ENCODE results near the gene FCN1. TPM values are rescaled to one million over a fixed set of nuclear protein-coding genes. Genes with fewer than 3 reads are reported as not detected.

Gene FCN1
- polyA plus RNA-seq, 1 donor (not counting 4 experiments of a cell fraction or from before 2014, with no cell fraction given), result not detected

DNA sequence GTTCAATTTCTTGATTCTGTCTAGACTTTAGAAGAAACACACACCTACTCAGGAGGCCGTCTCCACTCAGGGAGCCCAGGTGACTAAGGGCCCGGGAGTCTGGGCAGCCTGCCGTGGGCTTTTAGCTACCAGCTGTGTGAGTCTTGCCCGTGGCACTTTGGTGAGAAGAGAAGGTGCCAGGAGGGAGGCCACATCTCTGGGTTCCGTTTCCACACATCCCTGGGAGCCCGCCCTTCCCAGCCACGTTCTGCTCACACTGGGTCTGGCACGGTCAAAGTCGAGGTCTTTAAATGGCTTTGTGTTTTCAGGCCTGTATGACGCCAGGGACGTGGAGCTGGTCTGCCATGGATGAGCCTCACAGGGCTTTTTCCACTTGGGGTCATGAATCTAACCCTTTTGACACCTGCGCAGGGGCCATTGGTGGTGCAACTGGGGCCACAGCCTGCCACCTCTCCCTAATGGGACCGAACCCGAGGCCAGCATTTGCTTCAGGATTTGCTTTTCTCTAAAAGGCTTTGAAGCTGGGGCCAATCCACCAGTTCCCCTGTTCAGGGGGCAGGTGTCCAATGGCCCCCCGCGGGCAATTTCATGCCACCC lies 54.3 kb downstream of the FCN1 start:
- Histone ChIP-seq H2AFZ (ENCODE audit: control insufficient read depth, low read length) (no peak overlapping the region), H3K27ac (ENCODE audit: control insufficient read depth, insufficient read depth, low read length) (no peak overlapping the region), H3K9ac (ENCODE audit: control insufficient read depth, extremely low read depth, insufficient read depth, low read length) (no peak overlapping the region), H4K20me1 (ENCODE audit: control insufficient read depth, extremely low read depth, insufficient read depth, low read length) (no peaks in the 10 kb centered on the region), H3K9me1 (ENCODE audit: control insufficient read depth, extremely low read depth, insufficient read depth, low read length) (no peaks in the 10 kb centered on the region), H3K36me3 (ENCODE audit: control insufficient read depth in 2 of 2, extremely low read depth in 1 of 2, insufficient read depth in 2 of 2, low read length in 2 of 2) (no peaks in the 10 kb centered on the region), H3K4me1 (ENCODE audit: control insufficient read depth, extremely low read depth, insufficient read depth, low read length) (peaks cover 7% of the 10 kb centered on the region), H3K27me3 (ENCODE audit: control insufficient read depth, extremely low read depth, insufficient read depth, low read length) (no peaks in the 10 kb centered on the region), H3K9me3 (ENCODE audit: control insufficient read depth, low read depth, low read length) (peaks cover 1% of the 10 kb centered on the region), H3K79me2 (ENCODE audit: control insufficient read depth, insufficient read depth, low read length) (no peaks in the 10 kb centered on the region), H3K4me2 (ENCODE audit: control insufficient read depth, extremely low read depth, insufficient read depth, low read depth, low read length) (no peak overlapping the region), H3K4me3 (ENCODE audit: control insufficient read depth in 2 of 3, extremely low read depth in 1 of 3, insufficient read depth in 2 of 3, low read depth in 1 of 3, low read length in 3 of 3) (no peak overlapping the region)
- DNase-seq (ENCODE audit: low read depth, low spot score), result no peak
- dilution Hi-C loops (cut with MboI; ENCODE audit: extremely low pct_ligation_motif_present, low sequenced_read_pairs), result no loop called here
- TF ChIP-seq EZH2 (IDR thresholded peaks at IDR 0.05; ENCODE audit: low read length), result no peak
- TF ChIP-seq, protein P1, sequence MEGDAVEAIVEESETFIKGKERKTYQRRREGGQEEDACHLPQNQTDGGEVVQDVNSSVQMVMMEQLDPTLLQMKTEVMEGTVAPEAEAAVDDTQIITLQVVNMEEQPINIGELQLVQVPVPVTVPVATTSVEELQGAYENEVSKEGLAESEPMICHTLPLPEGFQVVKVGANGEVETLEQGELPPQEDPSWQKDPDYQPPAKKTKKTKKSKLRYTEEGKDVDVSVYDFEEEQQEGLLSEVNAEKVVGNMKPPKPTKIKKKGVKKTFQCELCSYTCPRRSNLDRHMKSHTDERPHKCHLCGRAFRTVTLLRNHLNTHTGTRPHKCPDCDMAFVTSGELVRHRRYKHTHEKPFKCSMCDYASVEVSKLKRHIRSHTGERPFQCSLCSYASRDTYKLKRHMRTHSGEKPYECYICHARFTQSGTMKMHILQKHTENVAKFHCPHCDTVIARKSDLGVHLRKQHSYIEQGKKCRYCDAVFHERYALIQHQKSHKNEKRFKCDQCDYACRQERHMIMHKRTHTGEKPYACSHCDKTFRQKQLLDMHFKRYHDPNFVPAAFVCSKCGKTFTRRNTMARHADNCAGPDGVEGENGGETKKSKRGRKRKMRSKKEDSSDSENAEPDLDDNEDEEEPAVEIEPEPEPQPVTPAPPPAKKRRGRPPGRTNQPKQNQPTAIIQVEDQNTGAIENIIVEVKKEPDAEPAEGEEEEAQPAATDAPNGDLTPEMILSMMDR (optimal IDR thresholded peaks at IDR 0.05 in 1 of 3, IDR thresholded peaks at IDR 0.05 in 1 of 3, conservative IDR thresholded peaks at IDR 0.05 in 1 of 3; ENCODE audit: extremely low read depth in 1 of 3, insufficient read depth in 2 of 3, low read length in 3 of 3), result no peak
- no peak for FAIRE-seq

DNA sequence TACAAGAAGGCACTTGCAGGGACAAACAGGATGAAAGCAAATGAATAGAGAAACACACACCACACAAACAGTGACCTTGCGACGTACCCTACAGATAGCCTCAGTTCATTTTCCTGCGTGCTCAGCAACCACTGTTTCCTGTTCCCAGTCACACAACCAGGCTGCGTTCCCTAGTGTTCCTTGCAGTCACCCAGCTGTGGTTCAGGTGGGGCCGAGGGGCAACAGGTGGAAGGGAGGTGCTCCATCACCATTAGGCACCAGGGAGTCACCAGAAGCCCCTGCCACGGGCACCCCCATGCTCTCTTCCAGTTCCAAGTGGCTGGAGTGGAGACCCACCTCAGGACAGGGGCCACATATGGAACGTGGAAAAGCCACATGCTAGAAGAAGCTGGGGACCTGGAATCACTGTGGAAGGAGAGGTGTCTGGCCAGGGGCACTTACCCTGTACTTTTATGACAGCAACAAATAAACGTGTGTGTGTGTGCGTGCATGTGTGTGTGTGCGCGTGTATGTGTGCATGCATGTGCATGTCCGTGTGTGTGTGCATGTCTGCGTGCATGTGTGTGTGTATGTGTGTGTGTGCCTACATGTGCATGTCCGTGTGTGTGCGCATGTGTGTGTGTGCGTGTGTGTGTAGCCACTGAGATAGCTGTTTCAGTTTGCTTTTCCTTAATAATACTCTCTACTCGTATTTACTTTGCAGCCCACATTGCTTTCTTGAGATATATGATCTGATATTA lies 55.9 kb downstream of the FCN1 start:
- Histone ChIP-seq H3K9me3 (ENCODE audit: control insufficient read depth, low read depth, low read length) (peaks cover 3% of the 10 kb centered on the region), H3K27ac (ENCODE audit: control insufficient read depth, insufficient read depth, low read length) (no peak overlapping the region), H3K79me2 (ENCODE audit: control insufficient read depth, insufficient read depth, low read length) (no peaks in the 10 kb centered on the region), H3K36me3 (ENCODE audit: control insufficient read depth in 2 of 2, extremely low read depth in 1 of 2, insufficient read depth in 2 of 2, low read length in 2 of 2) (no peaks in the 10 kb centered on the region), H2AFZ (ENCODE audit: control insufficient read depth, low read length) (no peak overlapping the region), H3K4me2 (ENCODE audit: control insufficient read depth, extremely low read depth, insufficient read depth, low read depth, low read length) (no peak overlapping the region), H3K9me1 (ENCODE audit: control insufficient read depth, extremely low read depth, insufficient read depth, low read length) (no peaks in the 10 kb centered on the region), H3K4me1 (ENCODE audit: control insufficient read depth, extremely low read depth, insufficient read depth, low read length) (peaks cover 11% of the 10 kb centered on the region), H3K27me3 (ENCODE audit: control insufficient read depth, extremely low read depth, insufficient read depth, low read length) (no peaks in the 10 kb centered on the region), H3K4me3 (ENCODE audit: control insufficient read depth in 2 of 3, extremely low read depth in 1 of 3, insufficient read depth in 2 of 3, low read depth in 1 of 3, low read length in 3 of 3) (no peak overlapping the region), H4K20me1 (ENCODE audit: control insufficient read depth, extremely low read depth, insufficient read depth, low read length) (no peaks in the 10 kb centered on the region), H3K9ac (ENCODE audit: control insufficient read depth, extremely low read depth, insufficient read depth, low read length) (no peak overlapping the region)
- dilution Hi-C loops (cut with MboI; ENCODE audit: extremely low pct_ligation_motif_present, low sequenced_read_pairs), result no loop called here
- TF ChIP-seq, protein P1 (optimal IDR thresholded peaks at IDR 0.05 in 1 of 3, IDR thresholded peaks at IDR 0.05 in 1 of 3, conservative IDR thresholded peaks at IDR 0.05 in 1 of 3; ENCODE audit: extremely low read depth in 1 of 3, insufficient read depth in 2 of 3, low read length in 3 of 3), result no peak
- TF ChIP-seq EZH2 (IDR thresholded peaks at IDR 0.05; ENCODE audit: low read length), result no peak
- FAIRE-seq (no peak), DNase-seq (ENCODE audit: low read depth, low spot score) (no peak)

All from keratinocyte (primary cell).